Neural cell (in vitro differentiated cells): Measurements from ENCODE around the gene PRKCD. TPM values are rescaled to one million over a fixed set of nuclear protein-coding genes. Genes with fewer than 3 reads are reported as not detected.

ENCODE experiments used
- H2AFZ ChIP-seq: fragments of 200-600, 300-800 bp; sonication (generic), shearing (Covaris generic); 2 replicates; pipeline ENCODE4 v1.6.0; 2014; ENCODE audit warnings: low read depth, mild to moderate bottlenecking, antibody characterized with exemption, low read length, moderate library complexity
- H3F3A ChIP-seq: fragments of 200-600 bp; shearing (Covaris generic); 2 replicates; pipeline ENCODE4 v1.6.1; 2016; ENCODE audit warnings: mild to moderate bottlenecking, moderate library complexity, mixed read lengths, antibody characterized with exemption, low read length; ENCODE audit not compliant: insufficient read depth, poor library complexity, severe bottlenecking
- H3K27ac ChIP-seq: fragments of 200-600, 300-800 bp; sonication (generic), shearing (Covaris generic); 2 replicates; pipeline ENCODE4 v1.5.1; 2014; ENCODE audit warnings: mild to moderate bottlenecking, low read length, moderate library complexity
- H3K27me3 ChIP-seq: fragments of 300-800, 200-600 bp; sonication (generic), shearing (Covaris generic); 2 replicates; pipeline ENCODE4 v1.6.0; 2014; ENCODE audit warnings: mild to moderate bottlenecking, low read depth, low read length, moderate library complexity; ENCODE audit not compliant: insufficient read depth
- H3K36me3 ChIP-seq: fragments of 300-800, 200-600 bp; sonication (generic), shearing (Covaris generic); 2 replicates; pipeline ENCODE4 v1.5.1; 2014; ENCODE audit warnings: mild to moderate bottlenecking, antibody characterized with exemption, low read length, moderate library complexity; ENCODE audit not compliant: insufficient read depth
- H3K4me2 ChIP-seq: fragments of 300-800, 200-600 bp; sonication (generic), shearing (Covaris generic); 2 replicates; pipeline ENCODE4 v1.6.0; 2014; ENCODE audit warnings: mild to moderate bottlenecking, low read length
- H3K4me3 ChIP-seq: fragments of 300-800, 200-600 bp; sonication (generic), shearing (Covaris generic); 2 replicates; pipeline ENCODE4 v1.5.1; 2014; ENCODE audit warnings: mild to moderate bottlenecking, low read length, moderate library complexity
- H3K79me2 ChIP-seq: fragments of 200-600 bp; shearing (Covaris generic); replicated peaks from 2 replicates; pipeline ENCODE4 v1.6.0; 2014; ENCODE audit warnings: mild to moderate bottlenecking, low read length, moderate library complexity; ENCODE audit not compliant: insufficient read depth
- H3K9ac ChIP-seq: fragments of 300-800, 200-600 bp; sonication (generic), shearing (Covaris generic); 2 replicates; pipeline ENCODE4 v1.6.1; 2016; ENCODE audit warnings: mild to moderate bottlenecking, low read length, mixed read lengths
- H3K9me2 ChIP-seq: fragments of 200-600 bp; shearing (Covaris generic); 2 replicates; pipeline ENCODE4 v1.6.1; 2016; ENCODE audit warnings: mild to moderate bottlenecking, low read length, mixed read lengths; ENCODE audit not compliant: insufficient read depth
- H3K9me3 ChIP-seq: fragments of 200-600, 300-800 bp; sonication (generic), shearing (Covaris generic); 2 replicates; pipeline ENCODE4 v1.6.1; 2016; ENCODE audit warnings: mild to moderate bottlenecking, mixed run types, low read length, moderate library complexity, mixed read lengths
- H4K20me1 ChIP-seq: fragments of 200-600 bp; shearing (Covaris generic); 2 replicates; pipeline ENCODE4 v1.6.1; 2016; ENCODE audit warnings: mild to moderate bottlenecking, mixed run types; ENCODE audit not compliant: insufficient read depth
- CTCF ChIP-seq: fragments of 450-650 bp; IDR thresholded peaks from 2 replicates; pipeline ENCODE4 v1.5.1; 2014; ENCODE audit warnings: antibody characterized with exemption, mild to moderate bottlenecking, moderate library complexity; ENCODE audit not compliant: poor library complexity, severe bottlenecking
- EP300 ChIP-seq: fragments of 450-650 bp; conservative IDR thresholded peaks from 2 replicates; pipeline ENCODE4 v1.6.1; 2014; ENCODE audit warnings: antibody characterized with exemption, mild to moderate bottlenecking, moderate library complexity; ENCODE audit not compliant: poor library complexity, severe bottlenecking
- EZH2 ChIP-seq: fragments of 200-600, 300-800 bp; shearing (Covaris generic), sonication (generic); IDR thresholded peaks from 2 replicates; pipeline ENCODE4 v1.6.1; 2014; ENCODE audit warnings: antibody characterized with exemption, low read length, borderline replicate concordance, mild to moderate bottlenecking; ENCODE audit not compliant: insufficient read depth, poor library complexity, severe bottlenecking
- MXI1 ChIP-seq: fragments of 450-650 bp; conservative IDR thresholded peaks from 2 replicates; pipeline ENCODE4 v1.6.1; 2014; ENCODE audit warnings: antibody characterized with exemption, mild to moderate bottlenecking; ENCODE audit not compliant: poor library complexity, severe bottlenecking
- POLR2AphosphoS5 ChIP-seq: IDR thresholded peaks from 2 replicates; pipeline ENCODE4 v1.6.1; 2012
- RAD21 ChIP-seq: fragments of 450-650 bp; conservative IDR thresholded peaks from 2 replicates; pipeline ENCODE4 v1.6.1; 2014; ENCODE audit warnings: antibody characterized with exemption, mild to moderate bottlenecking, moderate library complexity
- SMC3 ChIP-seq: fragments of 450-650 bp; conservative IDR thresholded peaks from 2 replicates; pipeline ENCODE4 v1.6.1; 2014; ENCODE audit warnings: antibody characterized with exemption, mild to moderate bottlenecking, moderate library complexity; ENCODE audit not compliant: poor library complexity
- TAF1 ChIP-seq: IDR thresholded peaks from 2 replicates; pipeline ENCODE4 v1.6.1; 2012; ENCODE audit warnings: low read depth
- polyA plus RNA-seq: library from polyadenylated mRNA; depleted of rRNA; stranded (reverse); fragments of >200 nt; gene quantifications from 2 replicates; pipeline ENCODE4 v1.2.3, GENCODE V29; 2014
- TF ChIP-seq, protein P1 (sequence below): IDR thresholded peaks from 2 replicates; pipeline ENCODE4 v1.6.1; 2012; ENCODE audit warnings: borderline replicate concordance

PRKCD gene
- polyA plus RNA-seq, 1 donor from 2014 or later, result not detected

GRCh38 chr3:53169045-53169831 lies 8.2 kb downstream of the PRKCD start:
- H4K20me1 ChIP-seq, result no peaks in the 10 kb centered on the region
- H3K9ac ChIP-seq, result no peak overlapping the region
- H2AFZ ChIP-seq, result no peak overlapping the region
- no peak overlapping the region for H3K4me3 ChIP-seq
- no peaks in the 10 kb centered on the region for H3K36me3 ChIP-seq
- no peak overlapping the region for H3K4me2 ChIP-seq
- no peaks in the 10 kb centered on the region for H3K79me2 ChIP-seq
- no peaks in the 10 kb centered on the region for H3K9me3 ChIP-seq
- no peaks in the 10 kb centered on the region for H3K27me3 ChIP-seq
- no peak overlapping the region for H3K27ac ChIP-seq
- H3F3A ChIP-seq, result no peaks in the 10 kb centered on the region
- TF ChIP-seq, protein P1, sequence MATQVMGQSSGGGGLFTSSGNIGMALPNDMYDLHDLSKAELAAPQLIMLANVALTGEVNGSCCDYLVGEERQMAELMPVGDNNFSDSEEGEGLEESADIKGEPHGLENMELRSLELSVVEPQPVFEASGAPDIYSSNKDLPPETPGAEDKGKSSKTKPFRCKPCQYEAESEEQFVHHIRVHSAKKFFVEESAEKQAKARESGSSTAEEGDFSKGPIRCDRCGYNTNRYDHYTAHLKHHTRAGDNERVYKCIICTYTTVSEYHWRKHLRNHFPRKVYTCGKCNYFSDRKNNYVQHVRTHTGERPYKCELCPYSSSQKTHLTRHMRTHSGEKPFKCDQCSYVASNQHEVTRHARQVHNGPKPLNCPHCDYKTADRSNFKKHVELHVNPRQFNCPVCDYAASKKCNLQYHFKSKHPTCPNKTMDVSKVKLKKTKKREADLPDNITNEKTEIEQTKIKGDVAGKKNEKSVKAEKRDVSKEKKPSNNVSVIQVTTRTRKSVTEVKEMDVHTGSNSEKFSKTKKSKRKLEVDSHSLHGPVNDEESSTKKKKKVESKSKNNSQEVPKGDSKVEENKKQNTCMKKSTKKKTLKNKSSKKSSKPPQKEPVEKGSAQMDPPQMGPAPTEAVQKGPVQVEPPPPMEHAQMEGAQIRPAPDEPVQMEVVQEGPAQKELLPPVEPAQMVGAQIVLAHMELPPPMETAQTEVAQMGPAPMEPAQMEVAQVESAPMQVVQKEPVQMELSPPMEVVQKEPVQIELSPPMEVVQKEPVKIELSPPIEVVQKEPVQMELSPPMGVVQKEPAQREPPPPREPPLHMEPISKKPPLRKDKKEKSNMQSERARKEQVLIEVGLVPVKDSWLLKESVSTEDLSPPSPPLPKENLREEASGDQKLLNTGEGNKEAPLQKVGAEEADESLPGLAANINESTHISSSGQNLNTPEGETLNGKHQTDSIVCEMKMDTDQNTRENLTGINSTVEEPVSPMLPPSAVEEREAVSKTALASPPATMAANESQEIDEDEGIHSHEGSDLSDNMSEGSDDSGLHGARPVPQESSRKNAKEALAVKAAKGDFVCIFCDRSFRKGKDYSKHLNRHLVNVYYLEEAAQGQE, result no peak
- TF ChIP-seq SMC3 (no peak), EZH2 (no peak), TAF1 (no peak), MXI1 (no peak), POLR2AphosphoS5 (no peak), EP300 (no peak), CTCF (no peak), RAD21 (no peak)
- no peaks in the 10 kb centered on the region for H3K9me2 ChIP-seq

GRCh38 chr3:53169832-53170324 lies 8.9 kb downstream of the PRKCD start:
- Histone ChIP-seq H3K27me3 (no peaks in the 10 kb centered on the region), H3K9ac (no peak overlapping the region), H3K9me2 (no peaks in the 10 kb centered on the region), H4K20me1 (no peaks in the 10 kb centered on the region), H3F3A (no peaks in the 10 kb centered on the region), H3K4me2 (no peak overlapping the region), H3K9me3 (no peaks in the 10 kb centered on the region), H3K4me3 (no peak overlapping the region), H3K36me3 (no peaks in the 10 kb centered on the region), H2AFZ (no peak overlapping the region), H3K27ac (no peak overlapping the region), H3K79me2 (no peaks in the 10 kb centered on the region)
- no peak for TF ChIP-seq MXI1
- TF ChIP-seq CTCF, result no peak
- no peak for TF ChIP-seq EP300
- TF ChIP-seq EZH2, result no peak
- TF ChIP-seq, protein P1, result no peak
- TF ChIP-seq RAD21, result no peak
- no peak for TF ChIP-seq POLR2AphosphoS5
- no peak for TF ChIP-seq SMC3
- TF ChIP-seq TAF1, result no peak
